SKM-1 (cell line): ENCODE results near the gene RESF1.
"Not testable (repeated sequence)": the region's sequence is repeated elsewhere in the genome, so short reads cannot be mapped to it uniquely, and the experiment has no call there.

Experiments
- DNase-seq: peaks from one replicate; lab custom pipeline; 2025; ENCODE audit not compliant: unreplicated experiment; lab: John Stamatoyannopoulos, UW

RESF1 gene, protein sequence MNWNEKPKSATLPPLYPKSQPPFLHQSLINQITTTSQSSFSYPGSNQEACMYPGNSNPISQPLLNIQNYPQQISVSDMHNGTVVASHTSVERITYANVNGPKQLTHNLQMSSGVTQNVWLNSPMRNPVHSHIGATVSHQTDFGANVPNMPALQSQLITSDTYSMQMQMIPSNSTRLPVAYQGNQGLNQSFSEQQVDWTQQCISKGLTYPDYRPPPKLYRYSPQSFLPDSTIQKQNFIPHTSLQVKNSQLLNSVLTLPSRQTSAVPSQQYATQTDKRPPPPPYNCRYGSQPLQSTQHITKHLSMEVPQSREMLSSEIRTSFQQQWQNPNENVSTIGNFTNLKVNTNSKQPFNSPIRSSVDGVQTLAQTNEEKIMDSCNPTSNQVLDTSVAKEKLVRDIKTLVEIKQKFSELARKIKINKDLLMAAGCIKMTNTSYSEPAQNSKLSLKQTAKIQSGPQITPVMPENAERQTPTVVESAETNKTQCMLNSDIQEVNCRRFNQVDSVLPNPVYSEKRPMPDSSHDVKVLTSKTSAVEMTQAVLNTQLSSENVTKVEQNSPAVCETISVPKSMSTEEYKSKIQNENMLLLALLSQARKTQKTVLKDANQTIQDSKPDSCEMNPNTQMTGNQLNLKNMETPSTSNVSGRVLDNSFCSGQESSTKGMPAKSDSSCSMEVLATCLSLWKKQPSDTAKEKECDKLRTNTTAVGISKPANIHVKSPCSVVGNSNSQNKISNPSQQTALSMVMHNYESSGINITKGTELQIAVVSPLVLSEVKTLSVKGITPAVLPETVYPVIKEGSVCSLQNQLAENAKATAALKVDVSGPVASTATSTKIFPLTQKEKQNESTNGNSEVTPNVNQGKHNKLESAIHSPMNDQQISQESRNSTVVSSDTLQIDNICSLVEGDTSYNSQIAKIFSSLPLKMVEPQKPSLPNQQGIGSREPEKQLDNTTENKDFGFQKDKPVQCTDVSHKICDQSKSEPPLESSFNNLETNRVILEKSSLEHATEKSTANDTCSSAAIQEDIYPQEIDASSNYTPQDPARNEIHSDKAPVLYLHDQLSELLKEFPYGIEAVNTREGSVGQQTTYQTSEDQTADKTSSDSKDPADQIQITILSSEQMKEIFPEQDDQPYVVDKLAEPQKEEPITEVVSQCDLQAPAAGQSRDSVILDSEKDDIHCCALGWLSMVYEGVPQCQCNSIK (N-terminal part only)

DNA sequence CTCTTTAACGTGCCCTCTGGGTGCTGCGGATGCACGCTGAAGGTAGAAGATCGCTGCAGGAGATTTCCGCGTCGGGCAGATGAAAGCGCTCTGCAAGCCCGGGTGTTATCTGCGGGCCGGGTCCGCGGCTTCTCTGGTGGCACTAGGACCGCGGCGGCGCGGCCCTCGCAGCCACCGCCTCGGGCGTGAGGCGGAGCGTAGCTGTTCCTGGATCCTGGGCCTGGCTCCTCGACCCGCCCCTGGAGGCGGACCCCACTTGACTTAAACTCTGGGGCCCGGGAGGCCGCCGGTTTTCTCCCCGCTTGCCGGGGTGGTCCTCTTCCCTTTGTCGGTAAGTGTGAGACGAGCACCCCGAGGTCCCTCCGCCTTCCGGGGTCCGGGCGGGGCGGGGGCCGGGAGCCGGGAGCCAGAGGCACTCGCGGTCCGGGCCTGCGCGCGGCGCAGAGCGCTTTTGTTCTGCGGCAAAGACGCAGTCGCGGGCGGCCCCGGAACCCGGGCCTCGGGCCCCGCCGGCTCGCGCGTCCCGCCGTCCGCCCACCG is at the start of gene RESF1:
RESF1 (plus strand) TSS at position 255 of the 540 bp plus-strand sequence. CDS start 21,541 bp downstream, outside the sequence.
- DNase-seq: peak; percentile 16

DNA sequence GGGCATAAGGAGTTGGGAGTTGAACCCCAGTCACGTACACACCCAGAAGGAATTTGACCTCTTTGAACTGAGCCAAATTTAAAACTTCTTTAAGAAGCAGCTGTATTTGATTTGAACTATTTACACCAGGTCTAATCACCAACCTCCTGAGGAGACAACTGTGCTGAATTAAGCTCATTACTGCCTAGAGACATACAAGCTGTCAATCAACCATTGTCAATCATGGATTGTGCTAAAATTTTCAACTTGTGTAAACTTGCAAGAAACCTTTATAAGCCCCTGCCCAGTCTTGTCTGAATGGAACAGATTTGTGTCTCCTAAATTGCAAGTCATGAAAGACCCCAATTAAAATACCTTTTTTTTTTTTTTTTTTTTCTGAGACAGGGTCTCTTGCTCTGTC is 44.3 kb upstream of the RESF1 start:
- no peak for DNase-seq

DNA sequence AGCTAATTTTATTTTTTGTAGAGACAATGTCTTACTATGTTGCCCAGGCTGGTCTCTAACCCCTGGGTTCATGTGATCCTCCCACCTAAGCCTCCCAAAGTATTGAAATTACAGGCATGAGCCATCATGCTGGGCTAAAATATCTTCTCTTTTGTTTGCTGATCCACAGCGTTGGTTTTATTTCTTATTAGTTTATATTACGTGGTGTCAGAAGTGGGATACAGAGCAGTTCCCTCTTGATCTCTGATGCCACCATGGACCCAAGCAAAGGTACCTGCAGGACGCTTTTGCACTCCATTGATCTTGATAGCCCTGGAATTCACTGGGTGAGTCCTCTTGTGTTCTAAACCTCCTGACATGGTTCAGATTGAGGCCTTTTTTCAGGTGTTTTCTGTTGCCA is 43.8 kb upstream of the RESF1 start:
- no peak for DNase-seq

DNA sequence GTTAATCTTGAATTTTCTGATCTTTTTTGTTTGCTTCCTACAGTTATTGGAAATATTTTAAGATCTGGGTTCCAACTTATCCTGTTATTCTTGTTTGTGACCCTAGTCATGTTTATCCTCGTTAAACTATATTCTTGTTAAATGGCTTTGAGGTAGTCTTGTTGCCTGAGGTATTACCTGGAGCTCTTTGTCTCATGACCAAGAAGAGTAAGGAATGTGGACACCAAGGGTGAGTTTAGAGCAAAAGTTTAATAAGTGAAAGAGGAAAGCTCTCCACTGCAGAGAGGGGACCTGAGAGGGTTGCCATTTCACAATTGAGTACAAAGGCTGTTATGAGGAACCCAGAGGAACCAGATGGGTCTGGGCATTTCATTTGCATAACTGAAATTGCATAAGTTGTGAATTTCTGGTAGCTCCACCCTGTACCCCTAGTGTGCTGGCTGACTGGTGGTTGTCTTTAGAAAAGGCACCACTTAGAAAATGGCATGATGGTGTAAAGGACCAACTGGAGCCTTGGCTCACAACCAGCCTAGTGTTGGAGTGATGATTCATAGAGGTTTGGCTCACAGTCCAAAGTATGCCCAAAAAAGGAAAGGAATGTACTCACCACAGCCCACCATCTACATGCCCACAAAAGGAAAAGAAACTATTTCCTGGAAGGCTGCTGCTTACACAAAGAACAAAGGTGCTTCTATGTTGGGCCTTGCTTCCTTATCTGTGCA is 36.7 kb upstream of the RESF1 start:
- no peak for DNase-seq

DNA sequence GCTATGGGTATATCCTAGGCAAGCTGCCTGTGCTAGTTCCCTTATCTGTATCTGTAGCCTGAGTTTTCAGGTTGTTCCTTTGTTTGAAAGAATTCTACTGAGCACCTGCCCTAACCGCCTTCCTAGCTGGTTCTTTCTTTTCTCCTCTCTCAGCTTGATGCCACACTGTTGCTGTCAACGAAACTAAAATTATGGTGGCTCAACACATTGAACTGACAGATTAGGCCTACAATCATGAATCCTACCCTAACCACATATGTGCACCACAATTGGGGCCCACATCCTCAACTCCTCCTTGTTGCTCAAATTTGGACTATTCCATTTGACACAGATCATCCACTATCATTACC is 36.2 kb upstream of the RESF1 start:
- no peak for DNase-seq

DNA sequence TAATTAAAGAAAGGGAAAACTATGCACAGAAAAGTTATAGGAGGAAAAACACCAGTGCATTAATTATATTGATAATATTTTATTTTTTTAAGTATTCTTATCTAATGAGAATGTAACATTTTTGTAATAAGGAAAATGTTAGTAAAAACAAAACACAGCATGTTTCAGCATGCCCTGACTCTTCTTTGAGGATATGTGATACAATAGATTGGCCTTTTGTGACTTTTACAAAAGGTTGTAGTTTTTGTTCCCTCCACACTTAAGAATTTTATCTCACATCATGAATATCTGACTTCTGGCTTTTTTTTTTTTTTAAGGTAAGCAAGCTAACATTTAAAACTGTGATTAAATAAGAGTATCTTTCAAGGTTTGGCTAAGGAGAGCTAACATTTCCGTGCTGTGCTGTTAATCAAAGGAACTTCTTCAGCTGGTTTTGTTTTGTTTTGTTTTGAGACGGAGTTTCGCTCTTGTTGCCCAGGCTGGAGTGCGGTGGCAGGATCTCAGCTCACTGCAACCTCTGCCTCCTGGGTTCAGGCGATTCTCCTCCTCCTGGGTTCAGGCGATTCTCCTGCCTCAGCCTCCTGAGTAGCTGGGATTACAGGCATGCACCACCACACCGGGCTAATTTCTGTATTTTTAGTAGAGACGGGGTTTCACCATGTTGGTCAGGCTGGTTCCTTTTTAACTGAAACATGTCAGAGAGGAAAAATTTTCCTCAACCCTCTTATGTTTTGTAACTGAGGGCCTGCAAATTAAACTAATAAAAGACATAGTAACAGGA is 30.8 kb upstream of the RESF1 start:
- DNase-seq: no peak

DNA sequence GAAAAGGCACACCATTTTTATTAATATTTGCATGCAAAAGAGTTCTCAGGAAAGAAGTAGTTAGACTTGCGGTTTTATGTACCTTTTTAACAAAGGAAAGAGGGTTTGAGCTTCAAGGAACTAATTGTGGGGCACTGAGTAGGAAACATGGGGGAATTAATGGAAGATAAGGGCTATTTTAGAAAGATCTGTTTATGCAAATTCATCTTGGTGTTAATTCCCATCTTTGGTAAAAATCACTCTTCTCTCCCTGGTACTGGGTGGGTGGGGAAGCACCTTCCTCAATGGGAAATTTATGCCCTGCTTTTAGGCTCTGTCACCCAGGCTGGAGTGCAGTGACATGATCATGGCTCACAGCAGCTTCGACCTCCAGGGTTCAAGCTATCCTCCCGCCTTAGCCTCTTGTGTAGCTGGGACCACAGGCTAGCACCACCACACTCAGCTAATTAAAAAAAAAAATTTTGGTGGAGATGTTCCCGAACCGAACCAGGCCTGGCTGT is 30.1 kb upstream of the RESF1 start:
- no peak for DNase-seq

DNA sequence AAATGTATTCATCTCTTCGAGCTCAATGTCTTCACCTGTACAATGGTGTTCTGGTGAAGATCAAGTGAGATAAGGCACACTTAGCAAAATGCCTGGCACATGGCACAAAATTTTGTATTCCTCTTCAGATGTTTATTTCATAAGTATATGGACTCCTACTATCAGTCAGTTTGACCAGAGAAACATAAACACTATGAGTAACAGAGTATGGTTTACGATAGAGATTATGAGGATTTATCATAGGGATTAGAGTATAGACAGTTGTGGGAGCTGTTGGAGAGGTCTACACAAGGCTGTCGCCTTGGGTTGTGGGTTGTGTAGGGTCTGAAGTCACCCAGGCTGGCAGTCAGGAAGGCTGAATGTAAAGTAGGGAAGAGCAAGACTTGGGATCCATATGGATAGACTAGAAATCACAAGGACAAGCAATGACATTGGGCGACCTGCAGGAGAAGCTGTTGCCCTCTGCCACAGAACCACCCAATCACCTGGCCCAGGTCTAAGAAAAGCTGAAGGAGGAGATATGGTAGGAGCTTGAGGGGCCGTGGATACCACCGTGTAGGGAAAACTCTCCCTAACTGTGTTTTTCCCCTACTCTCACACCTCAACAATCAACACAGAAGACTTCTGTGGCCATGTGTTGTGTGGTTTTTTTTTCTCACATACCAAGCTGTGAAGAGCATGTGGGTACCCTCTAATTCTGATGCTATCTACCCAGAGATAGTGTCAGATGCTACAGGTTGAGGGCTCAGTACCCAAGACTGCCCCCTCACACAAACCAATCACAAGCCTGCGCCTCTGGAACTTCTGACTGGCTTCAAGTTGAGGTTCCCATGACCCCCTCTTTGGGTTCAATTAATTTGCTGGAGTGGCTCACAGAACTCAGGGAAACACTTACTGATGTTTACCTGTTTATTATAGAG is 27.2 kb upstream of the RESF1 start:
- no peak for DNase-seq

DNA sequence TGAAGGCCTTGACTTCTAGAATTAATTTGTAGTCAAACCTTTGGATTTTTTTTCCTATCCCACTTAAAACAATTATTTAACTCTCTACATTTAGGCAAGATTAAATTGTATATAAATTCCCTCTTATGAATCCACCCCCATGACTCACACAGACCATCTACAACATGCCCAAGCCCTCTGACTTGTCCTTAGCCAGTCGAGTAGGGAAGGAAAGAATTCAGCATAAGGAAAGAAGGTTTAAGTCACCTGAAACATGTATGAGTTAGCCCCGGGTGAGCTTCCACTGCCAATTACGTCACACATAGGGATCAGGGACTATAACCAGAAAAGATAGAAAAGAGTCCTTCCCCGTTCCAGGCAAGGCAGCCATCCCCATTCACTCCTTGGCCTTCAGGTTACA is 14.9 kb upstream of the RESF1 start:
- no peak for DNase-seq

DNA sequence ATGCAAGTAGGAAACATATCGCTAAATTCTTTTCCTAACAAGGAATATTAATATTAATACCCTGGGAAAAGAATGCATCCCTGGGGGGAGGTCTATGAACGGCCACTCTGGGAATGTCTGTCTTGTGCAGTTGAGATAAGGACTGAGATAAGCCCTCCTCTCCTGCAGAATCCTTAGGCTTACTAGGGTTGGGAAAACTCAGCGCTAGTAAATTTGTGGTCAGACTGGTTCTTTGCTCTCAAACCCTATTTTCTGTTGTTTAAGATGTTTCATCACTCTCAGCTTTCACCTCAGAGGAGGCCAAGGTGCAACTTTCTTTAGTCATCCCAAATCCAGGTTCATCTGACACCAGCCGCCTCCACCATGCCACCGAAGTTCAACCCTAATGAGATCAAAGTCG is 11.2 kb upstream of the RESF1 start:
- DNase-seq: no peak

DNA sequence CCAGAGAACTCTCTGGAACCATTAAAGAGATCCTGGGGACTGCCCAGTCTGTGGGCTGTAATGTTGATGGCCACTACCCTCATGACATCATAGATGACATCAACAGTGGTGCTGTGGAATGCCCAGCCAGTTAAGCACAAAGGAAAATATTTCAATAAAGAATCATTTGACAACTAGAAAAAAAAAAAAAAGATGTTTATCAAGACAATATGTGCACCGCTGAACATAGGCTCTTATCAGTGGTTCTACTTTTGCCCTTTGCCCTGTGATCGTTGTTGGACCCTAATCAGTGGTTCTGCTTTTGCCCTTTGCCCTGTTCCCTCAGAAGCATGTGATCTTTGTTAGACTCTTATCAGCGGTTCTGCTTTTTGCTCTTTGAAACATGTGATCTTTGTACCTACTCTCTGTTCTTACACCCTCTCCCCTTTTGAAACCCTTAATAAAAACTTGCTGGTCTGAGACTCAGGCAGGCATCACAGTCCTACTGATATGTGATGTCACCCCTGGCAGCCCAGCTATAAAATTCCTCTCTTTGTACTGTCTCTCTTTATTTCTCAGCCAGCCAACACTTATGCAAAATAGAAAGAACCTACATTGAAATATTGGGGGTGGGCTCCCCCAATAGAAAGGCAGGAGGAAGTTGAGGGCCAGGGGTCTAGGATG is 10.4 kb upstream of the RESF1 start:
- not testable (repeated sequence) for DNase-seq

DNA sequence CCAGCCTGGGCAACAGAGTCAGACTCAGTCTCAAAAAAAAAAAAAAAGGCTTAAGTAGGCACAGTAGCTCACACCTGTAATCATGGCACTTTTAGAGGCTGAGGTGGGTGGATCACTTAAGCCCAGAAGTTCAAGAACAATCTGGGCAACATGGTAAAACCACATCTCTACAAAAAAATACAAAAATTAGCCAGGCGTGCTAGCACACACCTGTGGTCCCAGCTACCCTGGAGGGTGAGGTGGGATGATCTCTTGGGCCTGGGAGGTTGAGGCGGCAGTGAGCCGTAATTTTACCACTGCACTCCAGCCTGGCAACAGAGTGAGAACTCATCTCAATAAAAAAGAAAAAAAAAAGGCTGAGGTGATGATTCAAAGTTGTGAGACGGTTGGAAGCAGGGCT is 9.1 kb upstream of the RESF1 start:
- DNase-seq: no peak

DNA sequence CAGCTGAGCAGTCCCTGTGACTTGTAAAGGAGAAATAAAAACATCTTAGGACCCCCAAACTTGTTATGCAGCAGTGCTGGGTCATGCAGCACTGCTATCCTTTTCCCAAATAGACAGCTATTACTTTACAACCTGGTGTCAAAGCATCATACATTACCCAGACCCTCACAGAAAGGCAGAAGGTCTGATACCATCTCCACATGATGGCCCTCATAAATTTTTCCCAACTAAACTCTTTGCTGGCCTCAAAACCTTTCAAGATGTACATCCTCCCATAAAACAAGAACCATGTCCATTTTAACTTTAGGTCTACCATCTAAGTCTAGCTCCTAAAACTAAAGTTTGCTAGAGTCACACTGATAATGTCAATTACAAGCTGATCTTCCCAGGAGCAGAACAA is 8.7 kb upstream of the RESF1 start:
- no peak for DNase-seq

DNA sequence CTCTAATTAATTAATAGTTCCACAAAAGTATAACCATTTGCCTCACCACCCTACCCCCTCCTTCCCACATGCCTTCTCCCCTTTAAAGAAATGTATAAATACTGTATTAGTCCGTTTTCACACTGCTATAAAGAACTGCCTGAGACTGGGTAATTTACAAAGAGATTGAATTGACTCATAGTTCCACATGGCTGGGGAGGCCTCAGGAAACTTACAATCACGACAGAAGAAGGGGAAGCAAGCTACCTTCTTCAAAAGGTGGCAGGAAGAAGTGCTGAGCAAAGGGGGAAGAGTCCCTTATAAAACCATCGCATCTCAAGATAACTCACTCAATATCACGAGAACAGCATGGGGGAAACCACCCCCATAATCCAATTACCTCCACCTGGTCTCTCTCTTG is 8.2 kb upstream of the RESF1 start:
- DNase-seq: no peak

DNA sequence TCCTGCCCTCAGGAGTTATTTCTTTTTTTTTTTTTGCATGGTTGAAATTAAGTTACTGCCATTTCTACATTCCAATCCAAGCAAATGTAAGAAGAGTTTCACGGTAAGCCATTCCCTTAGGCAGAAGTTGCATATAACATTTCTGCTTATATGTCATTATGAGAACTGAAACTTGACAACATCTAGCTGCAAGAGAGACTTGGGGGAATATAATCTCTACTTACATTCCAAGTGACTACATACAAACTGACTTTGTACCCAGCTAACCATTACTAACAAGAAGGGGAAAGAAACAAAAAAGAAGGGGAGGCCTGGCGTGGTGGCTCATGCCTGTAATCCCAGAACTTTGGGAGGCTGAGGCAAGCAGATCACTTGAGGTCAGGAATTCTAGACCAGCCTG is 7.3 kb upstream of the RESF1 start:
- no peak for DNase-seq

DNA sequence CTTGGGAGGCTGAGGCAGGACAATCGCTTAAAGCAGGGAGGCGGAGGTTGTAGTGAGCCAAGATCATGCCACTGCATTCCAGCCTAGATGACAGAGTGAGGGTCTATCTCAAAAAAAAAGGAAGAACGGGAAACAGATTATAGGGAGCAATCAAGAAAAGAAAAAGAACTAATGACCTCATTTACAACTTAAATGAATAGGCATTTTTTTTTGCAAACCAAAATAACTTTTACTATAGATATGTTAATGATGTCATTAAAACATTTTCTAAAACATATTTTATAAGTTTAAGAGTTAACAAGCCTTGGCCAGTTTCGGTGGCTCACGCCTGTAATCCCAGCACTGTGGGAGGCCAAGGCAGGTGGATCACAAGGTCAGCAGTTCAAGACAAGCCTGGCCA is 6.8 kb upstream of the RESF1 start:
- no peak for DNase-seq

DNA sequence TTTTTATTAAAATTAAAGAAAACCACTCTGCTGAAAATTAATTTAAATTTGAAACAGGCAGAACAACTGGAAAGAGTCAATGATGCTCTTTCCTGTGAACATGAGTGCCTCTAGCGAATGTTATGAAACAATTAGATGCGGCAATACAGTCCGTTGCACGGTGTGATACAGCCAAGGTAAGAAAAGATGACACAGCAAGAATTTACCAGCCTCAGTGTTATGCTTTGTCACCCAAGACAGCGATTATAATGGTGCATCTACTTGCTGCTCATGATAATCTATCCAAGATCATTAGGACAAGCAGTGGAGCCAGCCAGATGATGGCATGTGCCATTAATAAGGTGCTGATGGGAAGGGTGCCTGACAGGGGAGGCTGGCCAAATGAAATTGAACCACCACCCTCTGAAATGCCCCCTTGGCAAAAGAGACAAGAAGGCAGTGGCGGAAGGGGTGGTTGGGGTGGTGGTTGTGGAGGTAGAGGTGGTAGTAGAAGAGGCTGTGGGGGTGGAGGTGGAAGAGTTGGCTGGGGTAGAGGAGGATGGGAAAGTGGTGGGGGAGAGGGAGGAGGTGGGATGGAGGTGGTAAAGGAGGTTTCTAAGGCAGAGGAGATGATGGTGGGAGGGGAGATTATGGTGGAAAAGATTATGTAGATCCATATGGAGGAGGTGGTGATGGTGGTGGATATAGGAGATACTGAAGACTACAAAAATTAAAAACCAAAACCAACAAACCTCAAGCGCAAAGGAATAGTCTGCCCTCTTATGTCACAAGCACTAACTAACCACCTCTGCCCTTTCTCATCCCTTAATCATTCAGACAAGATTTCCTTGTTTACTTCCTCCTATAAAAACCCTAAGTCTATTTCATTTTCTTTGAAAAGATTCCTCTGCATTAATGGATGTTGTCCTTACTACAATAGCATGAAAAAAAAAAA is 4.0 kb upstream of the RESF1 start:
- no peak for DNase-seq
